Measurements from ENCODE around the gene PGRMC2. TPM values are rescaled to one million over a fixed set of nuclear protein-coding genes. Genes with fewer than 3 reads are reported as not detected.

Gene PGRMC2
- total and polyA plus RNA-seq, 8 donors, result 14.5 to 48.4 (median 29.9) TPM

GRCh38 chr4:128220286-128221235 is 67.1 kb downstream of the PGRMC2 start:
- FAIRE-seq, result no peak
- TF ChIP-seq, protein P1, sequence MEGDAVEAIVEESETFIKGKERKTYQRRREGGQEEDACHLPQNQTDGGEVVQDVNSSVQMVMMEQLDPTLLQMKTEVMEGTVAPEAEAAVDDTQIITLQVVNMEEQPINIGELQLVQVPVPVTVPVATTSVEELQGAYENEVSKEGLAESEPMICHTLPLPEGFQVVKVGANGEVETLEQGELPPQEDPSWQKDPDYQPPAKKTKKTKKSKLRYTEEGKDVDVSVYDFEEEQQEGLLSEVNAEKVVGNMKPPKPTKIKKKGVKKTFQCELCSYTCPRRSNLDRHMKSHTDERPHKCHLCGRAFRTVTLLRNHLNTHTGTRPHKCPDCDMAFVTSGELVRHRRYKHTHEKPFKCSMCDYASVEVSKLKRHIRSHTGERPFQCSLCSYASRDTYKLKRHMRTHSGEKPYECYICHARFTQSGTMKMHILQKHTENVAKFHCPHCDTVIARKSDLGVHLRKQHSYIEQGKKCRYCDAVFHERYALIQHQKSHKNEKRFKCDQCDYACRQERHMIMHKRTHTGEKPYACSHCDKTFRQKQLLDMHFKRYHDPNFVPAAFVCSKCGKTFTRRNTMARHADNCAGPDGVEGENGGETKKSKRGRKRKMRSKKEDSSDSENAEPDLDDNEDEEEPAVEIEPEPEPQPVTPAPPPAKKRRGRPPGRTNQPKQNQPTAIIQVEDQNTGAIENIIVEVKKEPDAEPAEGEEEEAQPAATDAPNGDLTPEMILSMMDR (IDR thresholded peaks at IDR 0.05), result no peak
- no peaks in the 10 kb centered on the region for H3K4me1 ChIP-seq
- no peaks in the 10 kb centered on the region for H3K9me3 ChIP-seq
- no peaks in the 10 kb centered on the region for H3K36me3 ChIP-seq
- intact Hi-C loops (cut with DNase I), result no loop called here
- ATAC-seq, result peak in 3 of 4 donors; percentile 64 to 77 (median 71)
- WGBS, 2 donors, result 42 to 54% methylated on average over 8 of the region's 8 CpGs
- no peaks in the 10 kb centered on the region for H3K27me3 ChIP-seq
- H3K4me3 ChIP-seq, result no peak overlapping the region
- H3K27ac ChIP-seq, result no peak overlapping the region
- no peak for DNase-seq

Other genes with a start within 250 kb of the PGRMC2 start
- 10 to 100 TPM; 23.7 to 34.2 (median 27.4) TPM for gene LARP1B, start 226.5 kb downstream of the PGRMC2 start, total RNA-seq
- gene LARP1B, start 226.5 kb downstream of the PGRMC2 start, polyA plus RNA-seq, result 10 to 100 TPM; 19.2 to 20.9 TPM